ENCODE results near the gene PPP1CA.
"Not testable (repeated sequence)": the region's sequence is repeated elsewhere in the genome, so short reads cannot be mapped to it uniquely, and the experiment has no call there.

Gene PPP1CA

GRCh38 chr11:67429038-67429668, 27.5 kb upstream of the PPP1CA start:
- ATAC-seq (ENCODE audit: insufficient read depth, low read depth) (no peak), DNase-seq (peak; percentile 15)
- Histone ChIP-seq H3K4me3 (ENCODE audit: low read depth in 1 of 2, low read length in 2 of 2) (peak overlapping the region; percentile 88 to 90), H3K27ac (ENCODE audit: low read length) (peak overlapping the region; percentile 97), H2AFZ (ENCODE audit: low read depth, low read length) (no peak overlapping the region), H3K9ac (ENCODE audit: low read depth, low read length) (peak overlapping the region; percentile 74), H3K36me3 (ENCODE audit: insufficient read depth, low read length) (peaks cover 42% of the 10 kb centered on the region), H4K20me1 (ENCODE audit: insufficient read depth, low read length) (peaks cover 34% of the 10 kb centered on the region), H3K9me3 (ENCODE audit: insufficient read depth, low read length, severe bottlenecking) (no peaks in the 10 kb centered on the region), H3K4me1 (ENCODE audit: insufficient read depth, low read length) (peaks cover 55% of the 10 kb centered on the region), H3K27me3 (ENCODE audit: insufficient read depth, low read length, poor library complexity) (no peaks in the 10 kb centered on the region), H3K4me2 (ENCODE audit: insufficient read depth, low read length) (peak overlapping the region; percentile 80), H3K79me2 (ENCODE audit: insufficient read depth, low read length) (peaks cover 60% of the 10 kb centered on the region)
- TF ChIP-seq EZH2 (IDR thresholded peaks at IDR 0.05; ENCODE audit: borderline replicate concordance, low read depth, low read length, severe bottlenecking) (no peak), CTCF (IDR thresholded peaks at IDR 0.05; ENCODE audit: borderline replicate concordance, extremely low read depth, low read length, poor library complexity, severe bottlenecking) (no peak)

- Histone ChIP-seq H4K20me1 (ENCODE audit: insufficient read depth, low read length) (peaks cover 26% of the 10 kb centered on the region), H3K9ac (ENCODE audit: low read depth, low read length) (peak within 1 kb of the TSS; percentile 74), H3K4me2 (ENCODE audit: insufficient read depth, low read length) (peak within 1 kb of the TSS; percentile 80), H3K4me3 (ENCODE audit: low read depth in 1 of 2, low read length in 2 of 2) (peak within 1 kb of the TSS; percentile 88 to 90), H2AFZ (ENCODE audit: low read depth, low read length) (peak within 1 kb of the TSS; percentile 95), H3K36me3 (ENCODE audit: insufficient read depth, low read length) (peaks cover 34% of the 10 kb centered on the region), H3K27ac (ENCODE audit: low read length) (peak within 1 kb of the TSS; percentile 97), H3K79me2 (ENCODE audit: insufficient read depth, low read length) (peaks cover 51% of the 10 kb centered on the region), H3K4me1 (ENCODE audit: insufficient read depth, low read length) (peaks cover 47% of the 10 kb centered on the region), H3K27me3 (ENCODE audit: insufficient read depth, low read length, poor library complexity) (no peaks in the 10 kb centered on the region), H3K9me3 (ENCODE audit: insufficient read depth, low read length, severe bottlenecking) (no peaks in the 10 kb centered on the region)
- DNase-seq (peak; percentile 98), ATAC-seq (ENCODE audit: insufficient read depth, low read depth) (peak; percentile 77)
- TF ChIP-seq EZH2 (IDR thresholded peaks at IDR 0.05; ENCODE audit: borderline replicate concordance, low read depth, low read length, severe bottlenecking) = no peak
- no peak for TF ChIP-seq CTCF (IDR thresholded peaks at IDR 0.05; ENCODE audit: borderline replicate concordance, extremely low read depth, low read length, poor library complexity, severe bottlenecking)
Measured at GRCh38 chr11:67428052-67429001, 26.7 kb upstream of the PPP1CA start, which contains the start of gene RPS6KB2. Gene RPS6KB2 (plus strand): TSS chr11:67428494. CDS start chr11:67428546, 52 bp downstream.

DNA sequence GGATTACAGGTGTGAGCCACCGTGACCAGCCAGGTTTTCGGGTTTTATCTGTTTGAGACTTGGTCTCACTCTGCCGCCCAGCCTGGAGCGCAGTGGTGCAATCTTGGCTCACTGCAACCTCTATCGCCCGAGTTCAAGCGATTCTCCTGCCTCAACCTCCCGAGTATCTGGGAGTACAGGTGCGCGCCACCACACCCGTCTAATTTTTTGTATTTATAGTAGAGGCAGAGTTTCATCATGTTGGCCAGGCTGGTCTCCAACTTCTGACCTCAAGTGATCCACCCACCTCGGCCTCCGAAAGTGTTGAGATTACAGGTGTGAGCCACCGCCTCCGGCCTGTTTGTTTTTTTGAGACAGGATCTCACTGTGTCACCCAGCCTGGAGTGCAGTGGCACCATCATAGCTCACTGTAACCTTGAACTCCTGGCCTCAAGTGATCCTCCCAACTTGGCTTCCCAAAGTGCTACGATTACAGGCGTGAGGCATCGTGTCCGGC, 25.8 kb upstream of the PPP1CA start:
- not testable (repeated sequence) for H3K27me3 ChIP-seq (ENCODE audit: insufficient read depth, low read length, poor library complexity); ATAC-seq (ENCODE audit: insufficient read depth, low read depth); DNase-seq; H3K9me3 ChIP-seq (ENCODE audit: insufficient read depth, low read length, severe bottlenecking)
- peak overlapping the region; percentile 88 to 90 for H3K4me3 ChIP-seq (ENCODE audit: low read depth in 1 of 2, low read length in 2 of 2)
- peak overlapping the region; percentile 95 for H2AFZ ChIP-seq (ENCODE audit: low read depth, low read length)
- H3K9ac ChIP-seq (ENCODE audit: low read depth, low read length) = peak overlapping the region; percentile 74
- peak overlapping the region; percentile 80 for H3K4me2 ChIP-seq (ENCODE audit: insufficient read depth, low read length)
- H3K4me1 ChIP-seq (ENCODE audit: insufficient read depth, low read length) = peaks cover 42% of the 10 kb centered on the region
- H4K20me1 ChIP-seq (ENCODE audit: insufficient read depth, low read length) = peaks cover 16% of the 10 kb centered on the region
- H3K36me3 ChIP-seq (ENCODE audit: insufficient read depth, low read length) = peaks cover 25% of the 10 kb centered on the region
- H3K79me2 ChIP-seq (ENCODE audit: insufficient read depth, low read length) = peaks cover 44% of the 10 kb centered on the region
- peak overlapping the region; percentile 97 for H3K27ac ChIP-seq (ENCODE audit: low read length)
